DND-41 (cell line): ENCODE results near the gene TRIM7.

Experiments used
- ATAC-seq: fragments of 200-7000 bp; cut with Tn5 transposase; 3 replicates; pipeline ENCODE4 v1.9.1; 2021; ENCODE audit warnings: low read depth; ENCODE audit not compliant: insufficient read depth
- DNase-seq: peaks from one replicate; pipeline ENCODE4 v3.0.0-alpha.2; 2020
- H2AFZ ChIP-seq: 2 replicates; pipeline ENCODE4 v1.6.0; 2012; ENCODE audit warnings: low read depth, low read length
- H3K27ac ChIP-seq: 2 replicates; pipeline ENCODE4 v1.5.1; 2012; ENCODE audit warnings: low read length, inconsistent platforms
- H3K27me3 ChIP-seq: fragments of 200-600 bp; sonication (generic); 2 replicates; pipeline ENCODE4 v1.6.0; 2012; ENCODE audit warnings: low read length, mild to moderate bottlenecking, inconsistent platforms; ENCODE audit not compliant: insufficient read depth, poor library complexity
- H3K36me3 ChIP-seq: 2 replicates; pipeline ENCODE4 v1.5.1; 2012; ENCODE audit warnings: low read length, inconsistent platforms; ENCODE audit not compliant: insufficient read depth
- H3K4me1 ChIP-seq: 2 replicates; pipeline ENCODE4 v1.5.1; 2012; ENCODE audit warnings: mild to moderate bottlenecking, low read length; ENCODE audit not compliant: insufficient read depth
- H3K4me2 ChIP-seq: 2 replicates; pipeline ENCODE4 v1.6.0; 2012; ENCODE audit warnings: mild to moderate bottlenecking, moderate library complexity, low read length, inconsistent platforms; ENCODE audit not compliant: insufficient read depth
- H3K4me3 ChIP-seq, 2 experiments: fragments of 200-600 bp in 1 of 2; shearing (Covaris generic) in 1 of 2; 2 replicates each; pipeline ENCODE4 v1.5.1; 2012 to 2016; ENCODE audit warnings: inconsistent platforms in 2 of 2, low read length in 2 of 2, mild to moderate bottlenecking in 2 of 2, low read depth in 1 of 2, moderate library complexity in 1 of 2
- H3K79me2 ChIP-seq: 2 replicates; pipeline ENCODE4 v1.6.0; 2012; ENCODE audit warnings: low read length, inconsistent platforms; ENCODE audit not compliant: insufficient read depth
- H3K9ac ChIP-seq: 2 replicates; pipeline ENCODE4 v1.6.0; 2012; ENCODE audit warnings: low read depth, mild to moderate bottlenecking, inconsistent platforms, low read length, moderate library complexity
- H3K9me3 ChIP-seq: 2 replicates; pipeline ENCODE4 v1.5.1; 2012; ENCODE audit warnings: low read length, moderate library complexity, mild to moderate bottlenecking, inconsistent platforms; ENCODE audit not compliant: insufficient read depth, severe bottlenecking
- H4K20me1 ChIP-seq: 2 replicates; pipeline ENCODE4 v1.6.0; 2012; ENCODE audit warnings: low read length; ENCODE audit not compliant: insufficient read depth
- EZH2 ChIP-seq: IDR thresholded peaks from 3 replicates; pipeline ENCODE4 v1.6.1; 2012; ENCODE audit warnings: borderline replicate concordance, low read depth, mild to moderate bottlenecking, moderate library complexity, low read length, inconsistent platforms; ENCODE audit not compliant: severe bottlenecking
- TF ChIP-seq, protein P1 (sequence below): IDR thresholded peaks from 2 replicates; pipeline ENCODE4 v1.5.1; 2012; ENCODE audit warnings: borderline replicate concordance, low read length, moderate library complexity, mild to moderate bottlenecking; ENCODE audit not compliant: poor library complexity, severe bottlenecking; ENCODE audit errors: extremely low read depth

TRIM7 gene

GRCh38 chr5:181204113-181204825, 727 bp downstream of the TRIM7 start:
- no peaks in the 10 kb centered on the region for H3K79me2 ChIP-seq
- H3K36me3 ChIP-seq = no peaks in the 10 kb centered on the region
- H3K4me2 ChIP-seq = peak overlapping the region; percentile 73
- H3K4me3 ChIP-seq = peak overlapping the region in 1 of 2 experiments; percentile 64; a peak in 2 of 4 replicates
- H3K9me3 ChIP-seq = no peaks in the 10 kb centered on the region
- DNase-seq (no peak), ATAC-seq (peak; percentile 4; the same call in 1 of the 3 replicates)
- H3K27ac ChIP-seq = no peak overlapping the region
- H3K27me3 ChIP-seq = peaks cover 38% of the 10 kb centered on the region
- H4K20me1 ChIP-seq = 0 out of 2 replicates have a peak, but pooled peaks cover 3% of the 10 kb centered on the region
- H3K4me1 ChIP-seq = peaks cover 49% of the 10 kb centered on the region
- peak overlapping the region; percentile 62 for H2AFZ ChIP-seq
- TF ChIP-seq, protein P1, sequence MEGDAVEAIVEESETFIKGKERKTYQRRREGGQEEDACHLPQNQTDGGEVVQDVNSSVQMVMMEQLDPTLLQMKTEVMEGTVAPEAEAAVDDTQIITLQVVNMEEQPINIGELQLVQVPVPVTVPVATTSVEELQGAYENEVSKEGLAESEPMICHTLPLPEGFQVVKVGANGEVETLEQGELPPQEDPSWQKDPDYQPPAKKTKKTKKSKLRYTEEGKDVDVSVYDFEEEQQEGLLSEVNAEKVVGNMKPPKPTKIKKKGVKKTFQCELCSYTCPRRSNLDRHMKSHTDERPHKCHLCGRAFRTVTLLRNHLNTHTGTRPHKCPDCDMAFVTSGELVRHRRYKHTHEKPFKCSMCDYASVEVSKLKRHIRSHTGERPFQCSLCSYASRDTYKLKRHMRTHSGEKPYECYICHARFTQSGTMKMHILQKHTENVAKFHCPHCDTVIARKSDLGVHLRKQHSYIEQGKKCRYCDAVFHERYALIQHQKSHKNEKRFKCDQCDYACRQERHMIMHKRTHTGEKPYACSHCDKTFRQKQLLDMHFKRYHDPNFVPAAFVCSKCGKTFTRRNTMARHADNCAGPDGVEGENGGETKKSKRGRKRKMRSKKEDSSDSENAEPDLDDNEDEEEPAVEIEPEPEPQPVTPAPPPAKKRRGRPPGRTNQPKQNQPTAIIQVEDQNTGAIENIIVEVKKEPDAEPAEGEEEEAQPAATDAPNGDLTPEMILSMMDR = no peak
- no peak for TF ChIP-seq EZH2
- peak overlapping the region; percentile 58 for H3K9ac ChIP-seq

DNA sequence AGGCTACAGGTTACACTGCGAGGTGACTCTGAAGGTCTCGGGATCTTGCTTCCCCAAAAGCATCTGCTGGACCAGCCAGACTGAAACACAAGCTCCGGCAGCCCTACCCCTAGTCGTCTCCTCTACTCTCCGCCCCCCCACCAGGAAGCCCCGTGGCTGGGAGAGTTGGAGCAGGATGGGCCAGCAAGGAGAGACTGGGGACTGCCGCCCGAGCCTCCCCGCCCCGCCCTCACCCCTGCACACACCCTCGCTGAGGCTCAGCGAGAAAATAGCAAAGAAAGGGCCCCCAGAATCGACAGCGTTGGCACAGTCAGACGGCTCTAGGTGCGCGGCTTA, 1.3 kb downstream of the TRIM7 start:
- peaks cover 49% of the 10 kb centered on the region for H3K4me1 ChIP-seq
- no peaks in the 10 kb centered on the region for H3K9me3 ChIP-seq
- no peak overlapping the region for H3K27ac ChIP-seq
- TF ChIP-seq, protein P1 = no peak
- no peak for TF ChIP-seq EZH2
- peaks cover 38% of the 10 kb centered on the region for H3K27me3 ChIP-seq
- no peaks in the 10 kb centered on the region for H3K36me3 ChIP-seq
- peak overlapping the region; percentile 58 for H3K9ac ChIP-seq
- DNase-seq (no peak), ATAC-seq (peak; percentile 7; the same call in 1 of the 3 replicates)
- no peaks in the 10 kb centered on the region for H3K79me2 ChIP-seq
- peak overlapping the region in 1 of 2 experiments; percentile 64; a peak in 2 of 4 replicates for H3K4me3 ChIP-seq
- 0 out of 2 replicates have a peak, but pooled peaks cover 3% of the 10 kb centered on the region for H4K20me1 ChIP-seq
- H2AFZ ChIP-seq = peak overlapping the region; percentile 62
- peak overlapping the region; percentile 73 for H3K4me2 ChIP-seq

DNA sequence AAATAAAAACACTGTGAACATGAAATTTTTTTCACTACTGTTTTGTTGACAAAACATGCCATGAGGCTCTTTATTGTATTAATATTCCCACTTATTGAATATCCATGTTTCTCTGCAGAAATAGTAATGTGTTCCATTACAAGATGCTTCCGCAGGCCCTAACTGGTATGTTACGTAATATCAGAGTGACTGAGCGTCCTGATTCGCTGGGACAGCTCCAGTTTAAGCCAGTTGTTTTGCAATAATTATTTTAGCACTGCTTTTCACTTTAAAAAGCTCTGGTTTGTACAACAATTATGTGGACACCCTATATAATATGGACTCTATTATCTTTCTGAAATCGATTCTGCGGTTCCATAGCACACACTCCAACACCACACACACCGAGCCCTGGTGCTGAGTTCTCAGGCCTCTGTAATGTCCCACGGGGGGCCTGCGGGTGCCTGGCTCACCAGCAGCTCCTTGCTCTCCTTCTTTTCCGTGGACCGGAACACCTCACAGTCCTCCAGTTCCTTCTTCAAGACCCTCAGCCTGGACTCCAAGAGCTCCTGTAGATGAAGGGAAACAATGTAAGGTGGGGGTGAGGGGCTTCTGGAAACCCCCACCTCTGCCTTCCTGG, 1.8 kb downstream of the TRIM7 start:
- Histone ChIP-seq H3K79me2 (no peaks in the 10 kb centered on the region), H2AFZ (no peak overlapping the region), H4K20me1 (0 out of 2 replicates have a peak, but pooled peaks cover 3% of the 10 kb centered on the region), H3K36me3 (no peaks in the 10 kb centered on the region), H3K9ac (0 out of 2 replicates have a peak overlapping the region, but pooled peaks have one; percentile 58), H3K27me3 (peaks cover 38% of the 10 kb centered on the region), H3K27ac (no peak overlapping the region), H3K4me3 (no peak overlapping the region; a peak in 1 of 4 replicates), H3K4me2 (peak overlapping the region; percentile 73; the same call in 1 of the 2 replicates), H3K4me1 (peaks cover 47% of the 10 kb centered on the region), H3K9me3 (no peaks in the 10 kb centered on the region)
- ATAC-seq = no peak
- TF ChIP-seq, protein P1 = no peak
- no peak for TF ChIP-seq EZH2
- no peak for DNase-seq
